ENCODE measurements around the gene BCL10.

BCL10 gene

GRCh38 chr1:85237613-85238012 lies 38.8 kb downstream of the BCL10 start:
- H3K27me3 ChIP-seq (ENCODE audit: control insufficient read depth, low read length): no peaks in the 10 kb centered on the region
- H3K4me2 ChIP-seq (ENCODE audit: low read length): no peak overlapping the region
- no peaks in the 10 kb centered on the region for H3K36me3 ChIP-seq (ENCODE audit: control insufficient read depth, low read length)
- H3K9me3 ChIP-seq (ENCODE audit: control insufficient read depth, insufficient read depth, low read length): no peaks in the 10 kb centered on the region
- H3K79me2 ChIP-seq (ENCODE audit: control insufficient read depth, low read length): no peaks in the 10 kb centered on the region
- no peaks in the 10 kb centered on the region for H3F3A ChIP-seq (ENCODE audit: control insufficient read depth, insufficient read depth)
- TF ChIP-seq CTCF (IDR thresholded peaks at IDR 0.05; ENCODE audit: low read depth, low read length, poor library complexity, severe bottlenecking): no peak
- no peak for TF ChIP-seq EZH2phosphoT487 (IDR thresholded peaks at IDR 0.05; ENCODE audit: borderline replicate concordance, low read length)
- H3K4me1 ChIP-seq (ENCODE audit: control insufficient read depth, low read length): peaks cover 4% of the 10 kb centered on the region; the same call in 1 of the 2 replicates
- H3K4me3 ChIP-seq (ENCODE audit: low read length): no peak overlapping the region
- H4K20me1 ChIP-seq (ENCODE audit: control insufficient read depth, insufficient read depth, low read depth, low read length): no peaks in the 10 kb centered on the region
- H3K27ac ChIP-seq (ENCODE audit: low read depth, low read length): no peak overlapping the region
- H3K9me2 ChIP-seq (replicated peaks; ENCODE audit: control insufficient read depth, low read length): no peaks in the 10 kb centered on the region

GRCh38 chr1:85230305-85230977 lies 46.0 kb downstream of the BCL10 start:
- Histone ChIP-seq H3K9me3 (ENCODE audit: control insufficient read depth, insufficient read depth, low read length) (no peaks in the 10 kb centered on the region), H3K9me2 (replicated peaks; ENCODE audit: control insufficient read depth, low read length) (no peaks in the 10 kb centered on the region), H3K4me1 (ENCODE audit: control insufficient read depth, low read length) (no peaks in the 10 kb centered on the region), H3K79me2 (ENCODE audit: control insufficient read depth, low read length) (no peaks in the 10 kb centered on the region), H4K20me1 (ENCODE audit: control insufficient read depth, insufficient read depth, low read depth, low read length) (no peaks in the 10 kb centered on the region), H3F3A (ENCODE audit: control insufficient read depth, insufficient read depth) (no peaks in the 10 kb centered on the region), H3K36me3 (ENCODE audit: control insufficient read depth, low read length) (no peaks in the 10 kb centered on the region), H3K27me3 (ENCODE audit: control insufficient read depth, low read length) (peaks cover 8% of the 10 kb centered on the region), H3K4me2 (ENCODE audit: low read length) (no peak overlapping the region), H3K4me3 (ENCODE audit: low read length) (no peak overlapping the region), H3K27ac (ENCODE audit: low read depth, low read length) (no peak overlapping the region)
- TF ChIP-seq CTCF (IDR thresholded peaks at IDR 0.05; ENCODE audit: low read depth, low read length, poor library complexity, severe bottlenecking) (no peak), EZH2phosphoT487 (IDR thresholded peaks at IDR 0.05; ENCODE audit: borderline replicate concordance, low read length) (no peak)

GRCh38 chr1:85229574-85230097 lies 46.8 kb downstream of the BCL10 start:
- Histone ChIP-seq H3K4me3 (ENCODE audit: low read length) (no peak overlapping the region), H3K4me1 (ENCODE audit: control insufficient read depth, low read length) (no peaks in the 10 kb centered on the region)
- TF ChIP-seq CTCF (IDR thresholded peaks at IDR 0.05; ENCODE audit: low read depth, low read length, poor library complexity, severe bottlenecking) (no peak), EZH2phosphoT487 (IDR thresholded peaks at IDR 0.05; ENCODE audit: borderline replicate concordance, low read length) (no peak)

More at GRCh38 chr1:85229574-85230097, 46.8 kb downstream of the BCL10 start:
- no peaks in the 10 kb centered on the region for H4K20me1 ChIP-seq (ENCODE audit: control insufficient read depth, insufficient read depth, low read depth, low read length)
- no peak overlapping the region for H3K27ac ChIP-seq (ENCODE audit: low read depth, low read length)
- H3K36me3 ChIP-seq (ENCODE audit: control insufficient read depth, low read length): no peaks in the 10 kb centered on the region
- H3K9me3 ChIP-seq (ENCODE audit: control insufficient read depth, insufficient read depth, low read length): no peaks in the 10 kb centered on the region
- no peak overlapping the region for H3K4me2 ChIP-seq (ENCODE audit: low read length)
- no peaks in the 10 kb centered on the region for H3F3A ChIP-seq (ENCODE audit: control insufficient read depth, insufficient read depth)
- H3K79me2 ChIP-seq (ENCODE audit: control insufficient read depth, low read length): no peaks in the 10 kb centered on the region
- no peaks in the 10 kb centered on the region for H3K9me2 ChIP-seq (replicated peaks; ENCODE audit: control insufficient read depth, low read length)
- H3K27me3 ChIP-seq (ENCODE audit: control insufficient read depth, low read length): peaks cover 13% of the 10 kb centered on the region
